Measurements from ENCODE around the gene ZBED1. TPM values are rescaled to one million over a fixed set of nuclear protein-coding genes. Genes with fewer than 3 reads are reported as not detected.

The ZBED1 gene
- total and polyA plus RNA-seq, 9 of the 15 experiments (the other 6 are each of a cell fraction or from before 2014, with no cell fraction given), result 0.61 to 27.6 (median 13.9) TPM

DNA sequence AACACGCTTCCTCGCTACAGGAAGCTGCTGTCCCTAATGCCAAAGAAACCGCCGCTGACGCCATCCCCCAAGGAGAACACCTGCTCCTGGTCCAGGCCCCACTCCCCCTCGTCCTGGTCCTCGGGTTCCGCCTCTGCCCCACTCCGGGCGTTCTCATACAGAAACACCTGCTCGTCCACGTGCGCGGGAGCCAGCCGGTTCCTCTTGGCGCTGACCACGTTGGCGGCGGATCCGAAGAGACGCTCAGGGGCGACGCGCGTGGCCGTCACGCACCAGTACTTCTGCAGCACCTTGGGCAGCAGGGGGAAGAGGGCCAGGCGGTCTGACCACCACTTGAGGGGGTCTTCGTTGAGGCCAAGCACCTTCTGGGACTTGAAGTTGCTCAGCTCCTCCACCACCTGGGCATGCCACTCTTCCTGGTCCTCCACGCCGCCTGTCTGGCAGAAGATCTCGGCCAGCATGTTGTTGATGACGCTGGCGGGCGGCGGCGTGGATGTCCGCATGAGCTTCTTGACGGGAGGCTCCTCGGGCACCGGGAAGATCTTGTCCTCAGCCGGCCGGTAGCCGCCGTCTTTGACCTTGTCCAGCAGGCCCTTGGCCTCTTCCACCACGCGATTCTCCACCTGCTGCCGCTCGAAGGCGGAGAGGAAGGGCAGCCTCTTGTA, 12.0 kb downstream of the ZBED1 start:
- Histone ChIP-seq H4K20me1 (replicated peaks; ENCODE audit: control insufficient read depth, insufficient read depth, low read length) (no peaks in the 10 kb centered on the region), H3K9me1 (ENCODE audit: control insufficient read depth, insufficient read depth, low read length) (no peaks in the 10 kb centered on the region), H3K27ac (ENCODE audit: extremely low read depth, low read depth, low read length) (no peak overlapping the region), H3K9me3 (replicated peaks; ENCODE audit: control insufficient read depth, insufficient read depth, low read depth, low read length) (no peaks in the 10 kb centered on the region), H2AFZ (ENCODE audit: low read depth, low read length) (no peak overlapping the region), H3K4me2 (ENCODE audit: insufficient read depth, low read length) (no peak overlapping the region), H3K27me3 (ENCODE audit: control insufficient read depth in 2 of 2, insufficient read depth in 2 of 2, low read length in 2 of 2) (no peaks in the 10 kb centered on the region), H3K4me1 (replicated peaks in 1 of 2; ENCODE audit: control insufficient read depth in 2 of 2, insufficient read depth in 2 of 2, low read length in 2 of 2) (peaks cover 0 to 3% of the 10 kb centered on the region in 2 experiments; a peak in 1 of 5 replicates), H3K79me2 (ENCODE audit: control insufficient read depth, insufficient read depth, low read length) (no peaks in the 10 kb centered on the region; the same call in 2 of the 3 replicates), H3K9ac (ENCODE audit: insufficient read depth in 1 of 2, low read depth in 2 of 2, low read length in 2 of 2) (no peak overlapping the region), H3K36me3 (ENCODE audit: control insufficient read depth, insufficient read depth, low read length) (peaks cover 38% of the 10 kb centered on the region; the same call in 1 of the 3 replicates), H3K4me3 (no peak overlapping the region)
- no peak for FAIRE-seq
- POLR2A ChIA-PET, result no interaction called here
- BruUV-seq (replicated peaks), result no TSS peak
- in situ Hi-C loops (cut with MboI), result no loop called here
- TF ChIP-seq TSHZ1 (CRISPR knock-in tag; IDR thresholded peaks at IDR 0.05) (no peak), POLR2G (IDR thresholded peaks at IDR 0.05; ENCODE audit: low read depth, low read length) (peak; percentile 30; the same call in 1 of the 2 replicates)
- WGBS (ENCODE audit: insufficient coverage, low coverage, missing lambda C conversion rate), result 97% methylated on average over 7 of the region's 50 CpGs
- intact Hi-C loops (cut with micrococcal nuclease), result no loop called here
- DNase-seq (ENCODE audit: extremely low read depth in 1 of 4, low spot score in 3 of 4), result no peak
- no peak for ATAC-seq
- CTCF ChIA-PET (ENCODE audit: low intra/inter-chr PET ratio), result no interaction called here
